Frontal cortex (tissue), 4 donors: ENCODE measurements around the gene CMTM6. TPM values are rescaled to one million over a fixed set of nuclear protein-coding genes. Genes with fewer than 3 reads are reported as not detected.
"Not testable (repeated sequence)": the region's sequence is repeated elsewhere in the genome, so short reads cannot be mapped to it uniquely, and the experiment has no call there.

Experiments
- DNase-seq, 2 donors: peaks; one replicate each; pipeline ENCODE4 v3.0.0; 2012; ENCODE audit warnings: low spot score in 2 of 2
- FAIRE-seq: peaks from 2 replicates; lab custom pipeline; 2012; peaks lifted over from hg19 to GRCh38; lab: Jason Lieb, UNC
- total RNA-seq: library from RNA; depleted of rRNA; stranded (reverse); fragments of >200 nt; gene quantifications from one replicate; pipeline ENCODE4 v1.2.3, GENCODE V29; 2014
- donor health status: control.
- donor health status: control.
- donor health status: control.

The CMTM6 gene
- total RNA-seq, 1 donor from 2014 or later, result 24.9 TPM

DNA sequence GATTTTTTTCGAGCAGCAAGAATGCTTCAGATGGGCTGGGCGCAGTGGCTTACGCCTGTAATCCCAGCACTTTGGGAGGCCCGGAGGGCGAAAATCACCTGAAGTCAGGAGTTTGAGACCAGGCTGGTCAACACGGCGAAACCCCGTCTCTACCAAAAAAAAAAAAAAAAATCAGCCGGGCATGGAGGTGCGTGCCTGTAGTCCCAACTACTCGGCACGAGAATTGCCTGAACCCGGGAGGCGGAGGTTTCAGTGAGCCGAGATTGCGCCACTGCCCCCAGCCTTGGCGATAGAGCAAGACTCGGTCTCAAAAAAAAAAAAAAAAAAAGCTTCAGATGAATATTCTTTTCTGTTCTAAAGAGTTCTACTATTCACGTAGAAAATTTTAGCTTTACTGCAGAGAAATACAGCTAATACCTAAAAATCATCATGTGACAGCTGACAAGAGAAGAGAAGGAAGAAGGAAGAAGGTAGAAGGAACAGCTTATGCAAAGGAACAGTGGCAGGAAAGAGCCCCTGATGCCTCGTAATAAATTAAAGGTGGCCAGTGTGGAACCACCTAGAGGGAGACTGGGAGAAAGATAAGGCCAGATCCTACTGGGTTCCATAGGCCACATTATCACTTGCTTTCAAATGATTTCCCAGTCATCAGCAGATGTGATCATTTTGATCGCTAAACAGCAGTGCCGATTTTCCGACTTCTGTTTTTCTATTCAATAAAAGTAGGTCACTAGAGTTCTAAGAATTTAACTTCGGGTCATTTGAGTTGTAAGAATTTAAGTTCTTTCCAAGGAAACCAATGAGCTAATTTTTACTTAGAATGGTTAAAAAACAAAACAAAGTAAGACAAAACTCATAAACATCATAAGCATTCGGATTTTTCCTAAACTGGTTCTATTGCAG is 1.5 kb downstream of the CMTM6 start:
- no peak for FAIRE-seq
- no peak for DNase-seq

DNA sequence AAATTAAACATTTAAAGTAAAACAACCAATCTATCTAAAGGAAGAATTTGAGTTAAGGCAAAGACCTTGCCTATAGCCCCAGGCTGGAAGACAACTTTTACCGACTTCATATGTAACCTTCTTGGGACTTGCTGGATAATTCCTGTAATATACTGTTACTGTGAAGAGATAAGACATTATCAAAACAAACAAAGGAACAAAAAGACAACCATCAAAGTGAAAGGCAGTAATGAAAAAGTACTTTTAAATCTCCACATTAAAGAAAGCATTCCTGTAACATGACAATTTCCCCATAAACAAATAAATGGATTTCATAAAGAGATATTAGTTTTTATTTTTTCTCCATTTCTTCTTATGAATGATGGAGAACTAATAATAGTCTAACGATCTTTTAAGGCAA is 2.4 kb downstream of the CMTM6 start:
- no peak for FAIRE-seq

GRCh38 chr3:32499585-32499984 is 3.1 kb downstream of the CMTM6 start:
- FAIRE-seq (no peak), DNase-seq (no peak)

More for the DNA sequence above, 2.4 kb downstream of the CMTM6 start:
- no peak for DNase-seq

GRCh38 chr3:32498992-32499391 is 3.7 kb downstream of the CMTM6 start:
- DNase-seq (no peak), FAIRE-seq (no peak)

DNA sequence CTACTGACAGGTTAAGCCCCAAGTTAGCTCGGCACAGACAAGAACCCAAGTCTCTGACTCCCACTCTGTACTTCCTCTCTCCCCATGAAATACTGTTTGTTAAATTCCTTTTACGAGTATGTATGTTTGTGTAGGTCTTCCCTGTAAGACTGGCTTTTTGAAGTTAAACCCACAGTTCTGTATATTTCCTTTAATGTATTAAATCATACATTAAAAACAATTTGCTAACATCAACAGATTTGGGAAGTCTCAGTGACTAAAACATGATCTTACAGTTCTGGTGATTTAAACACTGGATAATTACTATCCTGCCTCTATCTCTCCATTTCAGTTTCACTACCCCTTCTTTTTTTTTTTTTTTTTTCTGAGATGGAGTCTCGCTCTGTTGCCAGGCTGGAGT is 4.4 kb downstream of the CMTM6 start:
- FAIRE-seq (no peak), DNase-seq (no peak)

- DNase-seq, result no peak
- FAIRE-seq, result no peak
Observed at GRCh38 chr3:32495609-32496008, 7.0 kb downstream of the CMTM6 start.

DNA sequence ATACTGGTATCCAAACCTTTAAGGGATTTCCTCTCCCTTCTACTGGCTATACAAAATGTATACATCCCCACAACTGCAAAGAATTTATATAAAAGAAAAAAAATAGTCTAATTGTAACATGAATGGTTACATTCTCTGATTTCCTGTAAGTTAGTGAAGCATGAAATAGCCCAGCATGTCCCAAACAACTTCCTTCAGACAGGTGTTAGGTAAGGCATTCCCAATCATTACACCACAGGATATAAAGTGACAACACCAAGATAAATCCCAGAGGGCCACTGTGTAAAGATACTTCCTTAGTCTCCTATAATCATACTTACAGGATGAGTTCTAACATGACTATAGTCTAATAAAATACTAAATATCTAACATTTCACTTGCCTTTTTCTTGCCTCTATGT is 7.6 kb downstream of the CMTM6 start:
- no peak for FAIRE-seq
- DNase-seq, result no peak

DNA sequence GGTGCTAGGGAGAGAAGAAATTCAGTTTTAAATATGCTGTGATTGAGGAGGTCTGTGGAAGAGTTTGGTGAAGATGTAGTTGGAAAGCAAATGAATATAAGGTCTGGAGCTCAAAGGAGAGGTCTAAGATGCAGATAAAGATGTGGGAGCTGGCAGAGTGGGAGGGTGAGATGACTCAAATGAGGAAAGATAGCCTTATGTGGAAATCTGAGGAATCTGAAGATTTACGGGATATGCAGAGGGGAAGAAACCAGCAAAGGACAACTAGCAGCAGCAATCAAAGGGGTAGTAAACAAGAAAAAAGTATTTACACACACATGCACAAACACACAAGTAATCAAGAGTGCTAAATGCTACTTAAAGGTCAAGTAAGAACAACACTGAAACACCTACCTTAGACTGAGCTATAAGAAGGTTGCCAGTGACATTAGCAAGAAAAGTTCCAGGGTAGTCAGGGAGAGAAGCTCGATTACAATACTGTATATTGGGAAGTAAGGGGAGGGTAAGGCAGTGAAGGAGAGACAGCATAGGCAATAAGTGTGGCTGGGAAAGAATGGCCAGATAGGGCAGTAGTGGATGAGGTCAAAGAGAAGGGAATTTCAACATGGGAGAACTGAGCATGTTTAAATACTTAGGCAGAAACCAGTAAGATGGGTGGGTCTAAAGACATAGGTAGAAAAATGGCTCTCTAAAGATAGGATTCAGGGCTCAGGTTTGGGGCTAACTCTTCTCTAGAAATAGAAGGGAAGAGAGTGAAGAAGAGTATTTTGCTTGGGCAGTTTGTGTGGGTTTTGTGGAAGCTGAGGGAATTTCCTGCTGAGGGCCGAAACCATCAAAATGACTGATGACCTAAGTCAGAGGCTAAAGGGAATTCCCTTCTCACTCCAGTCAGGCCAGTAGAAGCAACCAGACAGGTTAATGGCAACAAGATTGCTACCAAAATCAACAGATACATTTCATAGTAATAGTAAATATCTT is 8.9 kb downstream of the CMTM6 start:
- DNase-seq (no peak), FAIRE-seq (no peak)

- DNase-seq (no peak), FAIRE-seq (no peak)
Observed at GRCh38 chr3:32492684-32493436, 9.8 kb downstream of the CMTM6 start.

DNA sequence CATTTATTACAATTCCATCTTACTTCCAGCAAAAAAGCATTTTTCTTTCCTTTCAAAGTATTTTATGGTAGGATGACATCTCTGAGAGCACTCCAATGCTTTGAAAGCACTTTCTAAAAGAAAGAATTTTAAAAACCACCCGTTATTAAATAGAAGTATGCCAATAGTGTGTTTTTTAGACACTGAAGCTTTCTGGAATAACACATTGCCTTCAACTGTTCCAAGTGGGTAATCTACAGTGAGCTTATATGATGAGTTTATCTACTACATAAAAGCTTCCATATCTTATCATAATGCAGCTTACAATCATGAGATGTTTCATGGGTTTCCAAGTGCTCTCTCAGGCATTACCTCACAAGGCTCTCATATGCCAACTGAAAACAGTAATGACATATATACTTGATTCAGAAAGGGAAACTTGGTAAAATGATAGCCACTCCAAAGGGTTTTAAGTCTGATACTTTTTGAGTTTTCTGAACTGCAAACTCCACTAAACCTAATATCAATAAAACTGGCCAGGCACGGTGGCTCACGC is 14.1 kb downstream of the CMTM6 start:
- DNase-seq, result no peak
- no peak for FAIRE-seq

GRCh38 chr3:32487781-32488473 is 14.7 kb downstream of the CMTM6 start:
- DNase-seq (no peak), FAIRE-seq (no peak)

- FAIRE-seq, result no peak
- DNase-seq, result no peak
Observed at GRCh38 chr3:32484436-32484835, 18.2 kb downstream of the CMTM6 start.

GRCh38 chr3:32483772-32484171 is 18.9 kb downstream of the CMTM6 start:
- no peak for FAIRE-seq

GRCh38 chr3:32482693-32483092 is 20.0 kb downstream of the CMTM6 start:
- no peak for FAIRE-seq

More at GRCh38 chr3:32483772-32484171, 18.9 kb downstream of the CMTM6 start:
- DNase-seq, result no peak

DNA sequence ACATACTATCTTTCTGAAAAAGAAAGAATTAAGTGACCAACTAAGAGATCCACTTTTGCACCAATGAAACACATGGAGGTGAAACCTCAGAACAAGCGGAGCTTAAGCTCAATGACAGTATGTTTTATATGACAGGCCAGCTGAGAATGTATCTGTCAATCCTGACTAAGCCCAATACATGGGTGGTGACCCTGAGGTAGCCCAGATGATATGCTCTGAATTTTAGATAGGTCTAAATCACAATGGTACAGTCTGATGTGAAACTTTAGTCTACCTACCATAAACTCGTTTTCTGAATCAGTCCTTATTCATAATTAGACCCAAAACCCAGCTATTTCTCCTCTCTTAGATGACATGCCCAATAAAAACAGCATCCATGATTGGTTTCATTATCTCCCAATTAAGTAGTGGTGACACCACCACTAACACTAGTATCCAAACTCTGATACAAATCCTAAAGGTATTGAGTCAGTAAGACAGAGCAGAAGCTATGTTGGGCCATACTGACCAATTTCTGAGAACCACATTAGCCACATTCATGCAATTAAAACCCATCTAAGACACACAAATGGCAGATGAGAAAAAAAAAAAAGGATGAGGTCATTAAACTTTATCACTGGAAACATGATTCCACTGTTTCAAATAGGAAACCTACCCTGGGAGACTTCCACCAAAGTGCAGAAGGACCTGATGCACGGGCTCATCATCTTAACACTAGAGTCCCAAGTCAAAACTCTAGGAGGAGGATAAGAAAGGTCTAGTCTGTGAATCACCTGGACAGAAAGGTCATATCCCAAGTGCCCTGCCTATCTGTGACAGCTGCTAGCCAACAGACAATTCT is 20.6 kb downstream of the CMTM6 start:
- FAIRE-seq (no peak), DNase-seq (no peak)

More at GRCh38 chr3:32482693-32483092, 20.0 kb downstream of the CMTM6 start:
- no peak for DNase-seq

- DNase-seq (no peak), FAIRE-seq (no peak)
Observed at GRCh38 chr3:32480604-32481003, 22.0 kb downstream of the CMTM6 start.

DNA sequence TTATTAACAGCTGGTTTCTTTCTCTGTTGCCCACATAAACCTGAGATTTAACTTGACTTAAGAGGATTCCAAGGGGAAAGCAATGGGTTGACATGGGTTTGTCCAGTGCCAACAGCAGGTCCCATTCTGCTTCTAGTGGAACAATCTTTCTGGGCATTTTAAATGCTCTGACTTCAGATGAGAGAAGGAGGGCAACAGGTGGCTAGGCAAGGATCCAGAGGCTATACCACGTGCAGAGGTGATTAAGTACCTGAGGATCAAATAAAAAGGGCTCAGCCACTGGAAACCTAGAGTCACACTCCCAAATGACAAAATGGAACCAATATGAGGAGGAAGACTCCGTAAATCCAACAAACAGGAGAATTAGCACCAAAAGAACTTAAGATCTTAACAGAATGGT is 28.5 kb downstream of the CMTM6 start:
- DNase-seq, result no peak
- FAIRE-seq, result no peak

DNA sequence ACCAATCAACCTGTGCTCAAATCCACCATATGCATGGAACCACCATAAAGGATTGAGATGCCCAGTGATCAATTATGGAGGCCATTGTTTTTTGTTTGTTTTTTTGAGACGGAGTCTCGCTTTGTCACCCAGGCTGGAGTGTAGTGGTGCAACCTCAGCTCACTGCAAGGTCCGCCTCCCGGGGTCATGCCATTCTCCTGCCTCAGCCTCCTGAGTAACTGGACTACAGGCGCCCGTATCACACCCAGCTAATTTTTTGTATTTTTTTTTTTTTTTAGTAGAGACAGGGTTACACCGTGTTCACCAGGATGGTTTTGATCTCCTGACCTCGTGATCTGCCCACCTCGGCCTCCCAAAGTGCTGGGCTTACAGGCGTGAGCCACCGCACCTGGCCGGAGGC is 30.5 kb downstream of the CMTM6 start:
- not testable (repeated sequence) for FAIRE-seq, DNase-seq
